IPS-18c (cell line): ENCODE results near the gene NKX6-2.
"Not testable (repeated sequence)": the region's sequence is repeated elsewhere in the genome, so short reads cannot be mapped to it uniquely, and the experiment has no call there.

Experiments
- H3K4me3 ChIP-seq: 2 replicates; pipeline ENCODE4 v1.7.0; 2013; ENCODE audit warnings: low read depth, mild to moderate bottlenecking, low read length, moderate library complexity; ENCODE audit not compliant: insufficient read depth
- H3K9me3 ChIP-seq: one replicate; pipeline ENCODE4 v1.6.1; 2013; ENCODE audit warnings: mild to moderate bottlenecking, low read length, moderate library complexity; ENCODE audit not compliant: control insufficient read depth, insufficient read depth

The NKX6-2 gene

DNA sequence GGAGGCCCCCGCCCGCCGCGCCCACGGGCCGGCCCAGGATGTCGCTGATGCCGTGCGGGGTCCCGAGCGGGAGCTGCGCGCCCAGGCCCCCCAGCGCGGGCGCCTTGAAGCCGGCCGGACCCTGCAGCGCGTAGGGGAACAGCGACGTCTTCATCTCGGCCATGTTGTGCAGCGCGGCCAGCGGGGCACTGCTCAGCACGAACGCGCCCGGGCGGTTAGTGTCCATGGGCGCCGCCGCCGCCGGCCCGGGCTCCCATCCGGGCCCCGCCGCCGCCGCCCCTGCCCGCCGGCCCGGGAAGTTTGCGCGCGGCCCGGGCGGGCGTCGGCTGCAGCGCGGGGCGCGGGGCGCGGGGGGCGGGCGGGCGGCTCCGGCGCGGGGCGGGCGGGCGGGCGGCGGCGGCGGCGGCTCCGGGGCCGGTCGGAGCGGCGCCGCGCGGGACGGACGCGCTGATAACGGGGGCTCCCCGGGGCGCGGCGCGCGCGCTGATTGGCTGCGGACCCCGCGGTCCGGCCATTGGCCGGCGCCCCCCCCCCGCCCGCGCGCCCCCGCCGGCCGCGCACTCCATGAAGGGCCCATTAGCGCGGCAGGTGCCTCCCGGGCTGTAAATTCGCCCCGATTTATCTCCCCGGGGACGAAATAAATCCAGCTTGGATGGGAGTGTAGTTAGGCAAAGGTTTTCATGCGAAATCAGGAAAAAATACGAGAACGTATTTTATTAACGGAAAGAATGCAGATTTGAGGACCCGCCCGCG lies at the start of gene NKX6-2:
TSS of gene NKX6-2 (minus strand) at position 425 of the 753 bp plus-strand sequence. CDS start at position 226, 199 bp downstream.
- peak within 1 kb of the TSS; percentile 40; the same call in 1 of the 2 replicates for H3K4me3 ChIP-seq
- H3K9me3 ChIP-seq, result peaks cover 13% of the 10 kb centered on the region

DNA sequence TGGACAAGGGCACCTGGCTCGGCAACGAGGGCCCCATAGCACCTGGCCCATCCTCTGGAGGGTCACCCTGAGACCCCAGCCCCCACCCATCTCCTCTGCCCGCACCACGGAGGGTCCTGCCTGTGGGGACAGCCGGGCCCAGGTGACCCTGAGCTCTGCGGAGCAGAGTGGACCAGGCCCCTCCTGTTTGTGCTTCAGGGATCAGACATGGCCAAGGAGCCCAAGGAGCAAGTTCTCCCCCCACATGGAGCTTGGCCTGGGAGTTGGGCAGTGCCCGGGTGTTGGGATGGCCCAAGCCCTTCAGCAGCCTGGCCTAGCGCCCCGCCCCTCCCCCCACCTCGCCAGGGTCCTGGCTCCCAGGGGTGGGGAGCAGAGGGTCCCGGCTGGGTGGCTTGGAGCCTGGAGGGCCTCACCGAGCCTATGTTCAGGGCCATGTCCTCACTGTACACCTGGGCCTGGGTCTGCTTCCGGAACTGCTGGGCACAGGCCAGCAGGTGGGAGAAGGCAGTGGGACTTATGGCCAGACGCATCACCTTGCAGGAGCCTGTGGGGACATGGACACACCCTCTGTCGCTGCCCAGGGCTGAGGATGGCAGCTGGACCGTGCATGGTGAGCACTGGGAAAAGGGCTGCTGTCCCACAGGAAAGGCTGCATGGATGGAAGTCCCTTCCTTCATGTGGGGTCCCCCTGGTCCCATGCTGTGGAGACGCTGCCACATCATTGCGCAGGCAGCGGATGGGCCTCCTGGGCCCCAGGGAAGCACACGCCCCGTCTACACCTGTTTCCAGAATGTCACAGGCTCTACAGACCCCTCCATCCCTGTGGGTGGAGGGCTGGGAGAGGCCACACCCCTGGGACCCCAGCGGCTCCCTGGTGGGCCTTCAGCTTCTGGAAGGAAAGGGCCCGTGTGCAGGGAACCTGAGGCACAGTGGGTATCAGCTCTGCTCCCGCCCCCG lies 49.2 kb upstream of the NKX6-2 start:
- Histone ChIP-seq H3K4me3 (no peak overlapping the region), H3K9me3 (no peaks in the 10 kb centered on the region)

GRCh38 chr10:132834311-132834761 lies 48.4 kb upstream of the NKX6-2 start:
- no peaks in the 10 kb centered on the region for H3K9me3 ChIP-seq

DNA sequence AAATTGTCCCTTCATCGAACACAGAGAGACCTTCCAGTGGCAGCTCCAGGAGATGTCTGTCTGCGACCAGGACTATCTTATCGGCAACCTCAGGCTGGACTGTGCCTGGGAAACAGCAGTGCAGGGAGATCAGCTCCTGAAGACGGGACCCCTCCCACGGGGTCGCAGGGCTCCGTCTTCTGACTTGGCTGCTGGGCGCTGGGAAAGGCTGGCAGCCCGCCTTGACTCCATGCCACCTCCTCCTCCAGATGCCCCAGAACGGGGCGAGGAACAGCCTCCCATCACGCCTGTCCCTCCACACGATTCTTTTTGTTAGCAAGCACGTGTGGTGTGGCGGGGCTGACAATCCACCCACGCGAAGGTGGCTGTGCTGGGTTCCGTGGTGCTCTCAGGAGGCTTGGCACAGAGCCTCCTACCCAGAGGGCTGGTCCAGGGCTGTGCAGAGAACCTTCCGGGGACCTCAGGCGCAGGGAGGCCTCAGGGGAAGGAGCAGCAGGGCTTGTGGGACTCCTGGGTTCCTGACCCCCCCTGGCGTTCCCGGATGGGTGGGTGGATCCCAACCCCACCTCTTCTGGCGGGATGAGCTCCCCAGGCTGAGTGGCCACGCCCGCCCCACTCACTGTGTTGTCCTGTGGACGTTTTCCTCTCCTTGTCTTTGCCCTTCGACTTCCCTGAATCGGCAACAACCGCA lies 47.6 kb upstream of the NKX6-2 start:
- no peaks in the 10 kb centered on the region for H3K9me3 ChIP-seq

More at GRCh38 chr10:132834311-132834761, 48.4 kb upstream of the NKX6-2 start:
- H3K4me3 ChIP-seq, result no peak overlapping the region

GRCh38 chr10:132832186-132832969 lies 46.4 kb upstream of the NKX6-2 start:
- no peaks in the 10 kb centered on the region for H3K9me3 ChIP-seq
- H3K4me3 ChIP-seq, result no peak overlapping the region

More for the DNA sequence above, 47.6 kb upstream of the NKX6-2 start:
- no peak overlapping the region for H3K4me3 ChIP-seq

DNA sequence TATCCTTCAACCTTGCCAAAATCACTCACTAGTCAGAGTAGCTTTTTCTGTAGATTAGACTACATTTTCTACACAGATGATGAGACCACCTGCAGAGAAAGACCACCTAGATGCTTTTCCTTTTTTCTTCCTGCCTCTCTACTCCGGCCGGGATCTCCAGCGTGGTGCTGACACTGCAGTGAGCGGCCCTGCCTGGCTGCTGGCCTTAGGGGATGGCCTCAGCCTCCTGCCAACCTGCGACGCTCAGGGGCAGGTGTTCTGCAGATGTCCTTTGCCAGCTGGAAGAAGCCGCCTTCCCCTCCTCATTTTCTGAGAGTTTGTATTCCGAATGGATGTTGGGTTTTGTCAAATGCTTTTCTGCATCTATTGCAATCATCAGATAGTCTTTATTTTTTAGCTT lies 43.5 kb upstream of the NKX6-2 start:
- Histone ChIP-seq H3K4me3 (no peak overlapping the region), H3K9me3 (peaks cover 16% of the 10 kb centered on the region)

DNA sequence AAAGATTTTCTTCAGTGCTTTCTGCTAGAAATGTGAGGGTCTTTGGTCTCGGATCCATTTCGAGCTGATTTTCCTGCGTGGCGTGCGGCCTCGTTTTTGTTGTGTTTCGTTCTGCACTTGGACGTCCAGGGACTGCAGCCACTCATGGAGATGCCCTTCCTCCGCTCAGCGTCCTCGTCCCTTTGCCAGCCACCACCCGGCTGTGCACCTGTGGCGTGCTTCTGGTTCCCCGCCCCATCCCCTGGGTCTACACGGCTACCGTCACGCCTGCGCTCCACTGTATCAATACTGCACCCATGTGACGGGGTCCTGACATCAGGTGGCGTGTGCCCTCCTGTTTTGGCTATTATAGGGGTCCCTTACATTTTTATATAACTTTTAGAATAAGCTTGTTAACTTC lies 42.7 kb upstream of the NKX6-2 start:
- Histone ChIP-seq H3K9me3 (peaks cover 16% of the 10 kb centered on the region), H3K4me3 (no peak overlapping the region)

DNA sequence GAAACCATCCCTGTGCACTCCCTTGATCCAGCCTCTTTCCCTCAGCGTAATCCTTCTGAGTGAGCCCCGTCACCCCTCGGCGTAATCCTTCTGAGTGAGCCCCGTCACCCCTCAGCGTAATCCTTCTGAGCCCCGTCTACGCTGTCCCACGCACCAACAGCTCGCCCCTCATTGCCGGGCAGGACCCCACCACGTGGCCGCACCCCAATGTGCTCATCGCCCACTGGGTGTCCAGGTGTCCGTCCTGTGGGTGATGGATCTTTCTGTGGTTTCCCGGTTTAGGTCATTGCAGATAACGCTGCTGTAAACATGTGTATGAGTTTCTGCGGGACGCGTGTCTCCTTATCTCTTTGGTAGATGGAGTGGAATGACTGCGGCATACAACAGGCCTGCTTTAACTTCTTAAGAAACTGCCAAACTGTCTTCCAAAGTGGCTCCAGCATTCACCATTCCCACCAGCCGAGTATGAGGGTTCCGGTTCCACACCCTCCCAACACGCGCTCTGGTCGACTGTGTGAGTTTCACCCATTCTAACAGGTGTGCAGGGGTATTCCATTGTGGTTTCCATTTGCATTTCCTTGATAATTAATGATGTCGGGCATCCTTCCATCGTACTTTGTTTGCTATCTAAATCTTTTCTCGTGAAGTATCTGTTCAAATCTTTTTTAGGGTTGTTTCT lies 42.1 kb upstream of the NKX6-2 start:
- Histone ChIP-seq H3K9me3 (peaks cover 17% of the 10 kb centered on the region), H3K4me3 (no peak overlapping the region)

- Histone ChIP-seq H3K9me3 (peaks cover 20% of the 10 kb centered on the region), H3K4me3 (no peak overlapping the region)
These were observed 41.5 kb upstream of the NKX6-2 start for GRCh38 chr10:132827423-132827789.

DNA sequence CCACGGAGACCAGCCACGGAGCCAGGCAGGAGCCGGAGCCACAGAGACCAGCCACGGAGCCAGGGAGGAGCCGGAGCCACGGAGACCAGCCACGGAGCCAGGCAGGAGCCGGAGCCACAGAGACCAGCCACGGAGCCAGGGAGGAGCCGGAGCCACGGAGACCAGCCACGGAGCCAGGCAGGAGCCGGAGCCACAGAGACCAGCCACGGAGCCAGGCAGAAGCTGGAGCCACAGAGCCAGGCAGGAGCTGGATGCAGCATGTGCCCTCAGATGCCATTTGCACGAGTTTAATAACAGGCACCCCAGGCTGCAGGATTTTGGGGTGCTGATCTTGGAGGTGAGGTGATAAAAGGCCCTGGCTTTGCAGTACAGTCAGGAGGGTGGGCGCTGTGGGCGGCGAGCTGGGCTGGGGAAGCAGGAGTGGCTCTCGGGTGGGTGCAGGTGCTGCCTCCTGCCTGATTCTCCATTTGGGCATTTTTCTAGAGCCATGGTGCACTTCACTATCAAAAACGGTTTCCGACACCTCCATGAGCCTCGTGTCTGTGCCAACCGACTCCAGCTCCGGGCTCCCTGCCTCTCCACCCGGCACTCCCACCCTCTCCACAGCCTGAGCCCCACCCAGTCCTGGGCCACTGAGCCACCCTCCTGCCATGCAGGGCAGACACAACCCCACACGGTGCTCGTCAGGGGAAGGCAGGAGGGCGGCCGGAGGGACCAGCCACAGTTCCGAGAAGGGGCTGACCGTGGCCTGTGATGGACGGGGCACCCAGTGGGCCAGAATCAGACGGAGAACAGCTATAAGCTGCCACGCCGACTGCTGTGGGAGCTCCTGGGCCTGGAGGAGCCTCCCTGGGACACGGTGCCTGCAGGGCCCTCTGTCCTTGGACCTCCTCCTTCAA lies 40.8 kb upstream of the NKX6-2 start:
- Histone ChIP-seq H3K4me3 (no peak overlapping the region; the same call in 1 of the 2 replicates), H3K9me3 (peaks cover 20% of the 10 kb centered on the region)

DNA sequence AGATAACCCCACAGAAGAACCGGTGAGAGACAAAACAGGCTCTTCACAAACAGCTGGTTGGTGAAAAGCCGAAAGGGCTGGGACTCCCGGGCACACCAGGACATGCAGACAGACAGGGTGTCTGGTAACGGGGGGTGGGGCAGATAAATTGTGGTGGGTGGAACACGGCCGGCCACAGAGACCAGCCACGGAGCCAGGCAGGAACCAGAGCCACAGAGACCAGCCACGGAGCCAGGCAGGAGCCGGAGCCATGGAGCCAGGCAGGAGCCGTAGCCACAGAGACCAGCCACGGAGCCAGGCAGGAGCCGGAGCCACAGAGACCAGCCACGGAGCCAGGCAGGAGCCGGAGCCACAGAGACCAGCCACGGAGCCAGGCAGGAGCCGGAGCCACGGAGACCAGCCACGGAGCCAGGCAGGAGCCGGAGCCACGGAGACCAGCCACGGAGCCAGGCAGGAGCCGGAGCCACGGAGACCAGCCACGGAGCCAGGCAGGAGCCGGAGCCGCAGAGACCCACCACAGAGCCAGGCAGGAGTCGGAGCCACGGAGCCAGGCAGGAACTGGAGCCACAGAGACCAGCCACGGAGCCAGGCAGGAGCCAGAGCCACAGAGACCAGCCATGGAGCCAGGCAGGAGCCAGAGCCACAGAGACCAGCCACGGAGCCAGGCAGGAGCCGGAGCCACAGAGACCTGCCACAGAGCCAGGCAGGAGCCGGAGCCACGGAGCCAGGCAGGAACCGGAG lies 40.0 kb upstream of the NKX6-2 start:
- H3K4me3 ChIP-seq, result not testable (repeated sequence)
- peaks cover 20% of the 10 kb centered on the region for H3K9me3 ChIP-seq

- Histone ChIP-seq H3K4me3 (no peak overlapping the region), H3K9me3 (peaks cover 4% of the 10 kb centered on the region)
These were observed 34.1 kb upstream of the NKX6-2 start for GRCh38 chr10:132820056-132820455.

DNA sequence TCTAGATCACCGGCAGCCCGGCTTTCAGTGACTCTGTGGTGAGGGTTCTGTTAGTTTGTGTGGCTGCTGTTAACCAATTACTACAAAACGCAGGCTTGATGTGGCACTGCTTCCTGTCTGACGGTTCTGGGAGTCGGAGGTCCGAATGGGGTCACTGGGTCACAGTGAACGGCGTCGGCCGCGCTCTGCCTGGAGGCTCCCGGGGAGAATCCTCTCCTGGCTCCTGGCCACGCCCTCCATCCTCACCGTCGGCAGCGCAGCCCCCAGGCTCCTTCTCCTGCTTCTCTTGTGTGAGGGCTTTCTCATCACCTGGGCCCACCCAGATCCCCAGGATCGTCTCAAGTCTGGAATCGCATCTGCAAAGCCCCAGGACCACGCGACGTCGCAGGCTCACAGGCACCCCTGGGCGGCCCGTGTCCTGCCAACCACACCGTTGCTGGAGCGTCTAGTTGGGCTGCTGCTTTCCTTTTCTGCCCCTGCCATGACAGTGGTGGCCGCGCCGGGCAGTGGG lies 31.8 kb upstream of the NKX6-2 start:
- Histone ChIP-seq H3K4me3 (no peak overlapping the region), H3K9me3 (peaks cover under 1% of the 10 kb centered on the region)

GRCh38 chr10:132816718-132817117 lies 30.8 kb upstream of the NKX6-2 start:
- Histone ChIP-seq H3K4me3 (no peak overlapping the region), H3K9me3 (no peaks in the 10 kb centered on the region)
